ENCODE results near the gene HOXB3. TPM values are rescaled to one million over a fixed set of nuclear protein-coding genes. Genes with fewer than 3 reads are reported as not detected.

Gene HOXB3
- total RNA-seq, 2 donors from 2014 or later = 9.0 to 15.4 TPM

DNA sequence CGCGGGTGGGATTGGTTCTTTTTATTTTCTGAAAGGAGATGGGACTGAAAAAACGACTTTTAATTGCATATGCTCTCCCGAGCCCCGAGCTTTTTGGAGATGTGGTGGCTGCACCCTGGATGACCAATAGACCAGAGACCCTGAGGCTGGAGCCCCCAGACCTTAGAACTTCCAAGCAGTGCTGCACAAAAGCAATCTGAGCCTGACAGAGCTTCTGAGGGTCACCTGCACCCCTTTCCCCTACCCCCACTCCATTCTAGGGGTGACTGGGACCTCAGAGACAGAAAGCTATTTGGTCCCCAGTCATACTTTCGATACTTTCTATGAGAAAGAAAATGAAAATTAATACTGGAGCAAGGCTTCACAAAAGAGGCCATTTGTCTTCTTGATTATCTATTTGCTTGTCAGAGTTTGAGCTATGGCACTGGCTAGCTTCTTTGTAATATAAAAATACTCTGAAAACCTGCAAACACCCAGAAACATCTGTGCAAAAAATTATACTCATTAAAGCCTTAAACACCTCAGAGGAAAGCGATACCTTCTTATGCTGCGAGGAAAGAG lies 15.5 kb downstream of the HOXB3 start:
- Mint-ChIP-seq H3K27ac (peak overlapping the region in 1 of 2 donors; percentile 31), H3K36me3 (no peaks in the 10 kb centered on the region), H3K4me3 (no peak overlapping the region), H3K4me1 (ENCODE audit: low read depth in 2 of 2) (peaks cover 31 to 32% of the 10 kb centered on the region in 2 donors), H3K27me3 (peaks cover 5 to 6% of the 10 kb centered on the region in 2 donors), H3K9me3 (no peaks in the 10 kb centered on the region)
- no peak for ATAC-seq
- no peak for DNase-seq (ENCODE audit: low spot score)

DNA sequence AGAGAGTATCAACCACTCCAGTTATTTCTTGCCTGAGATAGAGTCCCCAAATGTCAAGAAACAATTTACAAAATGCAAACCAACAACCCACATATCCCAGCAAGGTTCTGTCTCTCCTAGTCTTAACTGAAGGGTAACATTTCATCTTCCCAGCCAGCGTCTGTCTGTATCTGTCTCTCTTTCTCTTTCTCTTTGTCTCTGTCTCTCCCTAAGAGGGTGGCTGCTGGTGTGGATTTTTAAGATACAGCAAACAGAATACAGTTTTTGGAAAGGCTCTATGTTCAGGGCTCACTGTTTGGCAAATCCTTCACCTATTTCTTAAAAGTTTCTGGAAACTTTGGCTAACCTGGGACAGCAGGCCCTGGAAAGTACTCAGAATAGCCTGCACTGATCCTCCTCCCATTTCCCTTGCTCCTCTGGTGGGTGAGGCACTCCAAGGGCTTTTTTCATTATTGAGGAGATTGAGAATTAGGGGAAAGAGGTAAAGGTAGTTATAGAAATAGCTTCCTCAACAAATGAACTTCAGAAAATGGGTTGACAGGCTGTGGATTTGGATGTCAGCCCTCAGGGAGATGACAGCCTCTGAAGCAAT lies 18.1 kb downstream of the HOXB3 start:
- ATAC-seq (no peak), DNase-seq (ENCODE audit: low spot score) (no peak)
- Mint-ChIP-seq H3K4me3 (no peak overlapping the region), H3K4me1 (ENCODE audit: low read depth in 2 of 2) (peaks cover 16 to 25% of the 10 kb centered on the region in 2 donors), H3K36me3 (no peaks in the 10 kb centered on the region), H3K27me3 (no peaks in the 10 kb centered on the region), H3K9me3 (no peaks in the 10 kb centered on the region), H3K27ac (no peak overlapping the region)

DNA sequence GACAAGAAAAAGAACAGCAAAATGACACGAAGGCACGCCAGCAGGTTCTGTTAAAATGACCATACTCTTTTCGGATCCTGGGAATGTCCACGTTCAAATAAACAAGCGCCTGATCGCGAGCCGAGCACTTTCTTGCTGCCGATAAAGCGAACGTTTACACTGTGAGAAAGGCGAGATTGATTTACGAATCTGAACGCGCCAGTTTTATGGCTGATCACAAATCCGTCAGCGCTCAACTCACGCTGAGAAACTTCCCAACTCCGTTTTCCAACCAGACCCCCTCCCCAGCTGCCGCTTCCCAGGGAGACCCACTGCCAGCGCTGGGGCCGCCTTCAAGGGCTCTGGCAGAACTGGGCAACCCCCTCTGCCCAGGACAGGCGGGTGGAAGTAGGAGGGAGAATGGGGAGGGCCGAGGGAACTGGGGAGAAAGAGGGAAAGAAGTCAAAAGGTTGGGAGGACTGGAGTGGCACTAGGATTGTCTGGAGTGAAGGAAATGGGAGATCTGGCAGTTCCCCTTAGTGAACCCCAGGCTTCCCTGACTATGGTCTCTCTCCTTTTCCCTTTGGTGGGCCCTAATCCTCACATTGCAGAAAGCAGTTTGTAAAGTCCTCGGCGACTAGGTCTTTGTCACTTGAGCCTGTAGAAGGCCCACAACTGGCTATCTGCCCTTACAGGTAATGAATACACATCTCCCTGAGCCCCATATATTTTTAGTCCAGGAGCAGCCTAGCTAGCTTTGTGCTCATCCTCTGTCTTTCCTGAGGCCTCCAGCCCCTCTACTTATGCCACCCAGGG lies 18.8 kb downstream of the HOXB3 start:
- H3K36me3 Mint-ChIP-seq = no peaks in the 10 kb centered on the region
- ATAC-seq = no peak
- DNase-seq (ENCODE audit: low spot score) = peak; percentile 23
- no peaks in the 10 kb centered on the region for H3K9me3 Mint-ChIP-seq
- peaks cover 16 to 23% of the 10 kb centered on the region in 2 donors for H3K4me1 Mint-ChIP-seq (ENCODE audit: low read depth in 2 of 2)
- H3K4me3 Mint-ChIP-seq = no peak overlapping the region
- H3K27ac Mint-ChIP-seq = no peak overlapping the region
- H3K27me3 Mint-ChIP-seq = no peaks in the 10 kb centered on the region

DNA sequence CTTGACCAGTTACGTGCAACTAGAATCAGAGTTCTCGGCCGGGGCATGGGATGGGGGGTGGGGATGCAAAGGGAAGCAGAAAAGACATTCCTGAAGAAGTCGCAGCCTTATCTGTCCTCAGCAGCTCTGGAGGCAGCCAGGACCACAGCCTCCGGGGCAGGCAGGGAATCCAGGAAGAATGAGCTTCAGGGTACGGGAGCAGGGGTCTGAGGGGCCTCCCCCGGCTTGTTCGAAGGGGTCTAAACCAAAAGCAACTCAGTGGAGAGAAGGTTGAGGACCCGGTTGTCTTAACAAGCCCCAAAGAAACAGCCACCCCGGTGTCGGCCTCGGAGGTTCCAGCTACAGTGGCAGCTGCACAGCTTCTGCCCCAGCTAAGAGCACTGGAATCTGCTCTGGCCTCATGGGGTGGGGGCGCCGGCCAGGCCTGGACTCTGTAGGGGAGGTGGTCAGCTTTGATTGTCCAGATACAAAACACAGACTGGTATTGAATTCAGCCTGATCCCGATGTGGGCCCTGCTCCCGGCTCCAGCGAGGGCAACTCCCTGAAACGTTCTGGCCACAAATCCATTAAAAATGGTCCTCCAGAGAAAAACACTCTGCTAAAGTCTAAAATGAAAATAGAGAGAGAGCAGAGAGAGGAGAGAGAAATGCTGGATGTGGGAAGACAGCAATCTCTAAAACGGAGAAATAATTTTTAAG lies 19.6 kb downstream of the HOXB3 start:
- no peaks in the 10 kb centered on the region for H3K9me3 Mint-ChIP-seq
- H3K27me3 Mint-ChIP-seq = no peaks in the 10 kb centered on the region
- no peak overlapping the region for H3K27ac Mint-ChIP-seq
- no peaks in the 10 kb centered on the region for H3K36me3 Mint-ChIP-seq
- H3K4me3 Mint-ChIP-seq = no peak overlapping the region
- peak; percentile 31 for DNase-seq (ENCODE audit: low spot score)
- peaks cover 16 to 20% of the 10 kb centered on the region in 2 donors for H3K4me1 Mint-ChIP-seq (ENCODE audit: low read depth in 2 of 2)
- ATAC-seq = no peak

DNA sequence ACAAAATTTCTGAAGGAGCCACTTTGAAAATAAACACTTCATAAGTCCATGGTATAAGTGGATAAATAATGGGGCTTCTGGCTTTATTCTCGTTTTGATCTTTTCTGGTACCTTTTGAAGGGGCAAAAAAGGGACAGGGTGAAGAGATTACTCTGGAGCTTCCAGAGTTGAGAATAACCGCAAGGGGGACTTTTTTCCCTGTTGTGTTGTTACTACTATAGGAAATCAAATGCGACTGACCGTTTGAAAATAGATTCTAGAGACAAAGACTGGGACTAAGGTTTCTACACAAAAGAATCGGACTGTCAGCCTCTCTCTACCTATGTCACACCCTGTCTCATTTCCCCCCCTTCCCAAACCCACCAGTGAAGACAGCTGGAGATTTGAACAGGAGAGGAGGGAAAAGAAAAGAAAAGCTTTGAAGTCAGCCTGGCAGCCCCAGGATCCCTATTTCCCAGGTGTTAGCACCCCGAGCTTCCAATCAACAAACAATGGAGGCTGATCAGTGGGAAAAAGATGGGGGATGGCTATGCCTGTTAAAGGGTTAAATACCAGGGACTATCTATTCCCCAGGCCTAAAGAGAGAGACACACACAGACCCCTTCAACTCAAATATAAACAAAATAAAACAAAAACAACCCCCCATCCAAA lies 20.2 kb downstream of the HOXB3 start:
- ATAC-seq (no peak), DNase-seq (ENCODE audit: low spot score) (no peak)
- Mint-ChIP-seq H3K4me3 (no peak overlapping the region), H3K36me3 (no peaks in the 10 kb centered on the region), H3K27ac (no peak overlapping the region), H3K27me3 (peaks cover 0 to under 1% of the 10 kb centered on the region in 2 donors), H3K4me1 (ENCODE audit: low read depth in 2 of 2) (peaks cover 16 to 17% of the 10 kb centered on the region in 2 donors), H3K9me3 (no peaks in the 10 kb centered on the region)

DNA sequence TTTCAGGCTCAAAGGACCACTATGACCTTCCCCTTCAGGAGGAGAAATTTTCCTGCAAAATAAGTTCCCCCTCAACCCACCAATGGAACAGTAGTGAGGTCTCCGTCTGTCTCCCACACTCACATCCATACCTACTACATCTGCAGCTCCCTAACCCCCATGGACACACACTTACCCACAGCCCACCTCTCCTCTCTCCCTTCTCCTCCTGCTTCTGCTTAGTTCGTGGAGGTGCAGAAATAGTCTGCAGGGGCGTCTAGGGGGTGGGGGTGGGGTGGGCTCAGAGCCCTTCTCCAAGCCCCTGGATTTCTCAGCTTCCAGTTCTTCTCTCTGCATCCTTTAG lies 20.8 kb downstream of the HOXB3 start:
- no peak overlapping the region for H3K27ac Mint-ChIP-seq
- peaks cover 11 to 17% of the 10 kb centered on the region in 2 donors for H3K4me1 Mint-ChIP-seq (ENCODE audit: low read depth in 2 of 2)
- no peak for DNase-seq (ENCODE audit: low spot score)

DNA sequence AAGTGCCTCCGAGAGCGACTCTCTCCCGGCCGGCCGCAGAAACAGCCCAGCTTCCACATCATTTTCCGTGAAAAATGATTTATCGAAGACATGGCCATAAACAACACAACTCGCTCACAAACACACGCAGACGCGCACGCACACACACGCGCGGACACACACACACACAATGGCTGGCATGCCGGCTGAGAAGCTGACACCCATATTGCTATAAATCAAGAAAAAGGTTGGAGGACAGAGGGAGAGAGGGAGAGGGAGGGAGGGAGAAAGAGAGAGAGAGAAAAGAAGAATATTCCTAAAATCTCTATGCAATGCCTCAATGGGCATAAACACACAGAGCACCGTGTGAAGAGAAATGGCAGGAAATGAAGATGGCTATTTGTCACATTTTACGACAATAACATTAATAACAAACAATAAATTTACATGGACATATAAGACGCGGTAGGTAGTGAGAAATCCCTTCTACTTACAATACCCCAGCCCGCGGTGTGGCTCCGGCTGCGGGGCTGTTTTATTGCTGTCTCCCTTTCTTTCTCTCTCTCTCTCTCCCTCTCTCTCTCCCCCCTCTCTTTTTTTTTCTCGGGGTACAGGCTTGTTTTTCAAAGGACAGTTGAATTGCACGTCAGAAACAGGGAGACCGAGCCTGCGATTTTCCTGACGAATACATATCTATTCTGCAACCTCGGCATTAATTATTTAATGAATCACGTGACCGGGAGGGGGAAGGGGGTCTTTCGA lies 21.4 kb downstream of the HOXB3 start:
- peaks cover 0 to 2% of the 10 kb centered on the region in 2 donors for H3K27me3 Mint-ChIP-seq
- H3K9me3 Mint-ChIP-seq = no peaks in the 10 kb centered on the region
- no peaks in the 10 kb centered on the region for H3K36me3 Mint-ChIP-seq
- DNase-seq (ENCODE audit: low spot score) = no peak
- no peak for ATAC-seq
- H3K4me1 Mint-ChIP-seq (ENCODE audit: low read depth in 2 of 2) = peaks cover 9 to 18% of the 10 kb centered on the region in 2 donors
- no peak overlapping the region for H3K27ac Mint-ChIP-seq
- H3K4me3 Mint-ChIP-seq = peak overlapping the region; percentile 41

More for the DNA sequence above, 20.8 kb downstream of the HOXB3 start:
- H3K27me3 Mint-ChIP-seq = peaks cover 0 to 2% of the 10 kb centered on the region in 2 donors
- no peaks in the 10 kb centered on the region for H3K9me3 Mint-ChIP-seq
- no peak for ATAC-seq
- no peak overlapping the region for H3K4me3 Mint-ChIP-seq
- H3K36me3 Mint-ChIP-seq = no peaks in the 10 kb centered on the region

DNA sequence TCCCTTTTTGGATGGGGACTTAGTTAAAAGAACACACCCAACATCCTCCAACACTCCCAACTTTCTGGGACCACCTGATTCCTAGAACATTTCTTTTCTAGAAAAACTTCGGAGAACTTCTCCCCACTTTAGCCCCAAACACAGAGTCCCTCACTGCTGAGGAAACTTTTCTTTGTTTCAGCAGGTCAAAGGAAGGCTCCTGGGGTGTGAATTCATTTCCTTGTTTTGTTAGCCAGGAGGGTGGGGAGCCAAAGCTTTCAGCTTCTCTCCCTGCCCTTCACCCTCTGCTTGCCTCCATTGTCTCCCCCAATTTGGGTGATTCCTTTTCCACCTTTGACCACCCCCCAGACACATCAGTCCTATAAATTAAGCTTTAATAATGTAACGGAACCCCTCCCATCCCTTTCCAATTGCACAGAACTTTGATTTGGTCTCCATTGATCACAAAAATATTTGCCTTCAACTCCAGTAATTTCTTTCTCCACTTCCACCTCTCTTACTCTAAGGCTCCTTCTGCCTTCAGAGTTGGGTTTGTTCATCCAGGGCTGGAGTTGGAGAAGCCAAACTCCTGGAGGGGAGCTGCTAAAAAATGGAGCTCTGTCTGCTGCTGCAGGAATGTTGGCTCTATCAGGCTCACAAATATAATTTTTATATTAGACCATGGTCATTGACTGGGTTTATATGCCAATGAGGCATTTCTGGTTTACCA lies 22.2 kb downstream of the HOXB3 start:
- no peak for DNase-seq (ENCODE audit: low spot score)
- H3K27ac Mint-ChIP-seq = no peak overlapping the region
- H3K4me3 Mint-ChIP-seq = peak overlapping the region; percentile 41
- no peaks in the 10 kb centered on the region for H3K9me3 Mint-ChIP-seq
- H3K36me3 Mint-ChIP-seq = no peaks in the 10 kb centered on the region
- no peak for ATAC-seq
- H3K4me1 Mint-ChIP-seq (ENCODE audit: low read depth in 2 of 2) = peaks cover 0 to 19% of the 10 kb centered on the region in 2 donors
- H3K27me3 Mint-ChIP-seq = peaks cover 0 to 2% of the 10 kb centered on the region in 2 donors

DNA sequence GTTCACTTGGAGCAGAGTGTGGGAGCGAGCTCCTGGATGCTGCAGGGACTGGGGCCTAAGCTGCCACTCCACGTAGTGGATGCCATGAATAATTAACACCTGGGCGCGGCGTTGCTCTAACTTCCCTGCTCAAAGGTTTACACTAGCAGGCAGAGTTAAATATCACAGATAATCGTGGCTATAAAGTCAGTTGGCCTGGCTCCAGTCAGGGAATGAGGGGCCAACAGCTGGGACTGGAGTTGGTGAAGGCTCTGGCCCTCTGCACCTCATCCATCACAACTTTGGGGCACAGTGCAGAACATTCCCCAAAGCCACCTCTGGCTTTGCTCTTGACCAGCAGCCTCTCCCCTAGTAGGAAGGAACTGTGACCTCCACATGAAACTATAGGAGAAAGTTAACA lies 22.8 kb downstream of the HOXB3 start:
- DNase-seq (ENCODE audit: low spot score) (no peak), ATAC-seq (no peak)
- H3K9me3 Mint-ChIP-seq = no peaks in the 10 kb centered on the region
- H3K36me3 Mint-ChIP-seq = no peaks in the 10 kb centered on the region
- H3K27ac Mint-ChIP-seq = no peak overlapping the region
- peaks cover 0 to 2% of the 10 kb centered on the region in 2 donors for H3K27me3 Mint-ChIP-seq
- no peak overlapping the region for H3K4me3 Mint-ChIP-seq
- H3K4me1 Mint-ChIP-seq (ENCODE audit: low read depth in 2 of 2) = peaks cover 0 to 23% of the 10 kb centered on the region in 2 donors

DNA sequence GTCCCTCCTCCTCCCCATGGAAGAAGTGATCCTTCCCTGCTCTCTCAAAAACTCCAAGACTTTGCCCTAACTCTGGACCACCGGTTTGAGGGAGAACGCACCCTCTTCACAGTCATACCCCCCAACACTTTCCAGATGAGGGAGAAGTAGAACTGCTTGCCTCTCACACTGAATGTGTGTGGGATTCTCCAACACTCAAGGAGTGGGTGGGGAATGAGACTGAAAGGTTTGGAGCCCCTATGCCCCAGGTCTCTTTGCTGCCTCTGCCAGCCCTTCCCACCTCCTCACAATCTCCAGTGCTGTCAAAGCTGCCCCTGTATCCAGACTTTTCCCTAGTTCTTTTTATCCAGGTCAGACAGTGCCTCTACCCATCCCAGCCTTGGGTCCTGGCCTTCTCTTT lies 23.3 kb downstream of the HOXB3 start:
- ATAC-seq = no peak
- no peaks in the 10 kb centered on the region for H3K36me3 Mint-ChIP-seq
- DNase-seq (ENCODE audit: low spot score) = no peak
- H3K4me3 Mint-ChIP-seq = no peak overlapping the region
- peaks cover 0 to 2% of the 10 kb centered on the region in 2 donors for H3K27me3 Mint-ChIP-seq
- peaks cover 3 to 25% of the 10 kb centered on the region in 2 donors for H3K4me1 Mint-ChIP-seq (ENCODE audit: low read depth in 2 of 2)
- H3K27ac Mint-ChIP-seq = no peak overlapping the region
- no peaks in the 10 kb centered on the region for H3K9me3 Mint-ChIP-seq

DNA sequence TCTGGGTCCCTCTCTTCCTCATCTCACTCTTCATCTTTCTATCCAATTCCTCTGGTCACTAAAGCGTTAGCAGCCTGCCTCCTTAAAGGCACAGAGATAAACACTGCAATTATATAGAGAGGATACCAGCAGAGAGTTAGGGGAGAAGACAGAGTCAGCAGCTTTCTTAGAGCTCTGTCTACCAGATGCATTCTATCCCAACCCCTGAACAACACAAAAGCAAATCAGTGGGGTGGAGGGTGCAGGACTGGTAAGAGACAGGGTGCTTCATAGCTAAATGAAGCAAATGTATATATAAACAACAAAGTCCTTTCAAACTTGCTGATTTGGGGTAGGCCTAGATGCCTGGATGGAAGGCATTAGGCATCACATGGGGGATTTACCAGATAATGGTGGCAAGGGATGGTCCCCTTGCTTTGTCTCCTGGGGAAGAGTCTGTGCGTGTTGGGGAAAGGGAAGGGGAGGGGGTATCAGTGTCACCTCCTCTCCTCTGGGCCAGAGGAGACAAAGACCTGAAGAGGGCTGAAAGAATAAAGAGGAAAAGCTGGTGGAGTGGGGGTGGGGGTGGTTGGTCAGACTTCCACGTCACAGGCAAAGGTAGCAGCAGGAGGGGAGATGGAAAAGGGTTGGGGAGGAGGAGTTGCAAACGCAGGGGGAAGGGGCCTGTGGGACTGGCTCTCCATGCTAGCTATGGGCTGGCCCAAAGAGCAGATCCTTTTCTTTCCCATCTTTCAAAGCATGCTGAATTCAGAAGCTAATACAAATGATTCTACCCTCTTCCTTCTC lies 23.9 kb downstream of the HOXB3 start:
- H3K36me3 Mint-ChIP-seq = no peaks in the 10 kb centered on the region
- H3K27me3 Mint-ChIP-seq = peaks cover 0 to 2% of the 10 kb centered on the region in 2 donors
- no peak overlapping the region for H3K4me3 Mint-ChIP-seq
- ATAC-seq (no peak), DNase-seq (ENCODE audit: low spot score) (no peak)
- no peak overlapping the region for H3K27ac Mint-ChIP-seq
- no peaks in the 10 kb centered on the region for H3K9me3 Mint-ChIP-seq
- peaks cover 9 to 30% of the 10 kb centered on the region in 2 donors for H3K4me1 Mint-ChIP-seq (ENCODE audit: low read depth in 2 of 2)

DNA sequence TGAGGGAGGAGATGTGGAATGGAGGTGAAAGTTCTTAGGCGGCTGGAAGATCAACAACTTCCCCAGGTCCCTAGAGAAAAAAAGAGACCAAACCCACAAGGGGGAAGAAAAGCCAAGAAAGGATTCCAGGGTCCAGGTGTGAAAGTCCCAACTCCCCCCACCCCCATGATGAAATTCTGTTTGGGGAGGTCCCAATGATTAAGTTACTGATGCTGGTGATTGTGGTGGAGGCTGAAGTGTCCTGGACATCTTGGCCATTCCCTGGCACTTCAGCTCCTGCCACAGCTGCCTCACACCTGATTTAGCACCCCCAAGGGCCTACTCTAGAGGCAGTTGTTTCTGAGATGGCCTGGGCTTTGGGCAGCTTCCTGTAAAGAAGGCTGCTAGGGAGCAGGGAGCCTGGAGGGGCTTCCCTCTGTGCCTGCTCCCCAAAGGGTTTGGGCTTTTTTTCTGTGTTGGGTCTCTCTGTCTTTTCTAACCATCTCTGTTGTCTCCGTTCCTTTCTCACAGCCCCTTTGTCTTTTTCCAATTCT lies 25.0 kb downstream of the HOXB3 start:
- DNase-seq (ENCODE audit: low spot score) = no peak
- Mint-ChIP-seq H3K36me3 (no peaks in the 10 kb centered on the region), H3K27ac (no peak overlapping the region), H3K4me1 (ENCODE audit: low read depth in 2 of 2) (peaks cover 11 to 35% of the 10 kb centered on the region in 2 donors), H3K27me3 (peaks cover 0 to 2% of the 10 kb centered on the region in 2 donors), H3K4me3 (no peak overlapping the region), H3K9me3 (no peaks in the 10 kb centered on the region)
- ATAC-seq = no peak
